Activated CD8-positive, alpha-beta T cell treated with anti-CD3 and anti-CD28 coated beads for 36 hours (primary cell): ENCODE measurements around the gene WWC2. TPM values are rescaled to one million over a fixed set of nuclear protein-coding genes. Genes with fewer than 3 reads are reported as not detected.
A peak's percentile ranks its signal among the peaks of the same experiment; 100 is the strongest.

Experiments
- ATAC-seq: fragments of 200-7000 bp; cut with Tn5 transposase; one replicate; pipeline ENCODE4 v1.10.0; 2021; ENCODE audit warnings: mild to moderate bottlenecking, moderate library complexity
- CTCF ChIA-PET: fragments of 350-600 bp; sonication (Branson Sonifier 250); formaldehyde crosslinking; loops from one replicate; lab custom pipeline; 2021; ENCODE audit warnings: antibody characterized with exemption; lab: Charles Lee
- POLR2A ChIA-PET: fragments of 350-600 bp; sonication (Branson Sonifier 250); formaldehyde crosslinking; loops from one replicate; lab custom pipeline; 2021; ENCODE audit warnings: antibody characterized with exemption; lab: Charles Lee
- DNase-seq: peaks from one replicate; pipeline ENCODE4 v3.0.0-alpha.2; 2020
- H3K27ac Mint-ChIP-seq: one replicate; pipeline ENCODE4 v1.8.0; 2021; ENCODE audit warnings: mild to moderate bottlenecking, mixed read lengths
- H3K27me3 Mint-ChIP-seq: one replicate; pipeline ENCODE4 v1.8.0; 2021; ENCODE audit warnings: mixed read lengths
- H3K36me3 Mint-ChIP-seq: one replicate; pipeline ENCODE4 v1.8.0; 2021; ENCODE audit warnings: low read depth, mixed read lengths
- H3K4me1 Mint-ChIP-seq: one replicate; pipeline ENCODE4 v1.8.0; 2021; ENCODE audit warnings: low read depth, mixed read lengths
- H3K4me3 Mint-ChIP-seq: one replicate; pipeline ENCODE4 v1.8.0; 2021; ENCODE audit warnings: mild to moderate bottlenecking, moderate library complexity, mixed read lengths
- H3K9me3 Mint-ChIP-seq: one replicate; pipeline ENCODE4 v1.8.0; 2021; ENCODE audit warnings: mixed read lengths
- intact Hi-C: fragments of 100-400 bp; cut with micrococcal nuclease; formaldehyde crosslinking; loops from one replicate; pipeline ENCODE4 v1.10.0; 2022
- total RNA-seq, 2 experiments: library from RNA; stranded (reverse); gene quantifications; one replicate each; pipeline ENCODE4 v1.2.3, GENCODE V29; 2021
- TF ChIP-seq, protein P1 (sequence below): fragments of 200-600 bp; IDR thresholded peaks from one replicate; pipeline ENCODE4 v1.8.0; 2022; ENCODE audit warnings: antibody characterized with exemption, mild to moderate bottlenecking

The WWC2 gene
- total RNA-seq, 2 experiments from 2014 or later: 1.9 TPM

DNA sequence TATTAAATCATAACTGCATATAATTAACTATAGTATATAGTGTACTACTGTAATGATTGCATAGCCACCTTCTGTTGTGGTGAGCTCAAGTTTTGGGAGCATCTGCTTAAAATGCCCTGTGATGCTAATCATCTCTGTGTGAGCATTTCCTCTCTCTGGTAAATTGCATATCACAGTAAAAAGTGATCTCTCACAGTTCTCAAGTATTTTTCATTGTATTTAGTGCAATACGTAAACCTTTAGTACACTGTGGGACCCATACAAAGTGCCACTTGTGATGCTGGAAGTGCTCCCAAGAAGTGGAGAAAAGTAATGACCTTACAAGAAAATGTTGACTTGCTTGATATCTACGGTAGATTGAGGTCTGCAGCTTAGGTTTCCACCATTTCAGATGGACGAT lies 82.0 kb downstream of the WWC2 start:
- H3K4me1 Mint-ChIP-seq: peaks cover 4% of the 10 kb centered on the region
- ChIA-PET POLR2A (no interaction called here), CTCF (no interaction called here)
- H3K9me3 Mint-ChIP-seq: peaks cover 7% of the 10 kb centered on the region
- H3K4me3 Mint-ChIP-seq: no peak overlapping the region
- no peaks in the 10 kb centered on the region for H3K36me3 Mint-ChIP-seq
- DNase-seq (no peak), ATAC-seq (no peak)
- intact Hi-C loops: no loop called here
- H3K27me3 Mint-ChIP-seq: peaks cover 20% of the 10 kb centered on the region
- TF ChIP-seq, protein P1, sequence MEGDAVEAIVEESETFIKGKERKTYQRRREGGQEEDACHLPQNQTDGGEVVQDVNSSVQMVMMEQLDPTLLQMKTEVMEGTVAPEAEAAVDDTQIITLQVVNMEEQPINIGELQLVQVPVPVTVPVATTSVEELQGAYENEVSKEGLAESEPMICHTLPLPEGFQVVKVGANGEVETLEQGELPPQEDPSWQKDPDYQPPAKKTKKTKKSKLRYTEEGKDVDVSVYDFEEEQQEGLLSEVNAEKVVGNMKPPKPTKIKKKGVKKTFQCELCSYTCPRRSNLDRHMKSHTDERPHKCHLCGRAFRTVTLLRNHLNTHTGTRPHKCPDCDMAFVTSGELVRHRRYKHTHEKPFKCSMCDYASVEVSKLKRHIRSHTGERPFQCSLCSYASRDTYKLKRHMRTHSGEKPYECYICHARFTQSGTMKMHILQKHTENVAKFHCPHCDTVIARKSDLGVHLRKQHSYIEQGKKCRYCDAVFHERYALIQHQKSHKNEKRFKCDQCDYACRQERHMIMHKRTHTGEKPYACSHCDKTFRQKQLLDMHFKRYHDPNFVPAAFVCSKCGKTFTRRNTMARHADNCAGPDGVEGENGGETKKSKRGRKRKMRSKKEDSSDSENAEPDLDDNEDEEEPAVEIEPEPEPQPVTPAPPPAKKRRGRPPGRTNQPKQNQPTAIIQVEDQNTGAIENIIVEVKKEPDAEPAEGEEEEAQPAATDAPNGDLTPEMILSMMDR: no peak
- H3K27ac Mint-ChIP-seq: no peak overlapping the region

DNA sequence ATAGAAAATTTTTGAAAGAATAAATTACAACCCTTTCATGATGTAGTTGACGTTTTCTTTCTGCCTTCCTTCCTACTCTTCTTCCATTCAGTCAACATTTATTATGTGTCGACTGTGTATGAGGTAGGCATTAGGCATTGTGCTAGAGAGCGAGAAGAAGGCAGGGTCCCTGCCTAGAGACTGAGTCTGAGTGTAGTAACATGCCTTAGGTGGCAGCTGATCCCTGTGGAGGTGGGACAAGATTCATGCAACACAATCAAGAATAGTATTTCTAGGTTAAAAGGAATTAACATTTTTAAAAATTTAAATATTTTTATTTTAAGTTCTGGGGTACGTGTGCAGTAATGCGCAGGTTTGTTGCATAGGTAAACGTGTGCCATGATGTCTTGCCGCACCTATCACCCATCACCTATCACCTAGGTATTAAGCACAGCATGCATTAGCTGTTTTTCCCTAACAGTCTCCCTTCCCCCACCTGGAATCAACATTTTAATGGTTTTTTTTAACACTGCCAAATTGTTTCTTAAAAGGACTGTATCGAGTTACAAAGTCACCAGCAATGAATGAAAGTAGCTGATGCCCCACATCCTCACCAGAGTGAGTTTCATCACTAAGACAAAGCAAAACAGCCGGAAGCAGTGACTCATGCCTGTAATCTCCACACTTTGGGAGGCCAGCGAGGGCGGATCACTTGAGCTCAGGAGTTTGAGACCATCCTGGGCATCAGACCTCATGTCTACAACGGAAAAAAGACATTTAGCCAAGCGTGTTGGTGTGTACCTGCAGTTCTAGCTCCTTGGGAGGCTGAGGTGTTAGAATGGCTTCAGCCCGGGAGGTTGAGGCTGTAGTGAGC lies 84.0 kb downstream of the WWC2 start:
- TF ChIP-seq, protein P1: no peak
- ChIA-PET POLR2A (no interaction called here), CTCF (no interaction called here)
- no peaks in the 10 kb centered on the region for H3K36me3 Mint-ChIP-seq
- DNase-seq (peak; percentile 15), ATAC-seq (no peak)
- peaks cover 20% of the 10 kb centered on the region for H3K27me3 Mint-ChIP-seq
- peaks cover 7% of the 10 kb centered on the region for H3K9me3 Mint-ChIP-seq
- peaks cover 4% of the 10 kb centered on the region for H3K4me1 Mint-ChIP-seq
- H3K27ac Mint-ChIP-seq: no peak overlapping the region
- H3K4me3 Mint-ChIP-seq: no peak overlapping the region
- intact Hi-C loops: no loop called here

- no peak overlapping the region for H3K27ac Mint-ChIP-seq
- POLR2A ChIA-PET: no interaction called here
- intact Hi-C loops: no loop called here
Observed at GRCh38 chr4:183183906-183184535, 85.0 kb downstream of the WWC2 start.

GRCh38 chr4:183185018-183185417 lies 86.0 kb downstream of the WWC2 start:
- Mint-ChIP-seq H3K9me3 (peaks cover 7% of the 10 kb centered on the region), H3K4me1 (peaks cover 4% of the 10 kb centered on the region), H3K27ac (no peak overlapping the region), H3K4me3 (no peak overlapping the region), H3K27me3 (peaks cover 14% of the 10 kb centered on the region), H3K36me3 (no peaks in the 10 kb centered on the region)
- intact Hi-C loops: no loop called here
- TF ChIP-seq, protein P1: no peak
- ATAC-seq: peak; percentile 73
- CTCF ChIA-PET: no interaction called here
- peak; percentile 9 for DNase-seq
- POLR2A ChIA-PET: no interaction called here

More at GRCh38 chr4:183183906-183184535, 85.0 kb downstream of the WWC2 start:
- H3K4me1 Mint-ChIP-seq: peaks cover 4% of the 10 kb centered on the region
- TF ChIP-seq, protein P1: no peak
- CTCF ChIA-PET: no interaction called here
- H3K4me3 Mint-ChIP-seq: no peak overlapping the region
- H3K36me3 Mint-ChIP-seq: no peaks in the 10 kb centered on the region
- H3K27me3 Mint-ChIP-seq: peaks cover 22% of the 10 kb centered on the region
- H3K9me3 Mint-ChIP-seq: peaks cover 7% of the 10 kb centered on the region
- DNase-seq (no peak), ATAC-seq (no peak)

DNA sequence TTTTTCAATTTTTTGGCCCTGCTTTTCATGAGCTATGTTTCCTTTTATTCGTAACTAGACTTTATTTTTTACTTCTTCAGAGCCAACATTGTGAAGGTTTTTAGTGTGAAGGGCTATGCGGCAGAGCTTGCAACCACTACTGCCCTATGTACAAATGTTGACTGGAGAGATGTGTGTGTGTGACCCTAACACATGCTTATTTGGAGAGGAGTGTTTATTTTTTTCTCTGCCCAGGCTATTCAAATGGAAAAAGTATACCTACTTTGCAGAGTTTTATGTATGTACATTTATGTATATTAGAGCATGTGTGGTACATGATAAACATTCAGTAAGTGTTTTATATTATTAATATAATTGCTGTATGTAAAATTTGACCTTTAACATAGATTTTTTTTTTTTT lies 86.5 kb downstream of the WWC2 start:
- H3K36me3 Mint-ChIP-seq: no peaks in the 10 kb centered on the region
- H3K4me3 Mint-ChIP-seq: no peak overlapping the region
- ATAC-seq: no peak
- ChIA-PET POLR2A (no interaction called here), CTCF (no interaction called here)
- intact Hi-C loops: no loop called here
- no peak overlapping the region for H3K27ac Mint-ChIP-seq
- H3K4me1 Mint-ChIP-seq: peaks cover 4% of the 10 kb centered on the region
- H3K27me3 Mint-ChIP-seq: peaks cover 14% of the 10 kb centered on the region
- TF ChIP-seq, protein P1: no peak
- no peak for DNase-seq
- peaks cover 7% of the 10 kb centered on the region for H3K9me3 Mint-ChIP-seq
